AG04449 (cell line): Measurements from ENCODE around the gene PRKAR1B.

Experiments used
- CTCF ChIA-PET: fragments of 350-600 bp; formaldehyde crosslinking; extraction: SDS; loops from one replicate; lab custom pipeline; 2021; ENCODE audit warnings: antibody characterized with exemption; lab: Yijun Ruan, JAX
- POLR2A ChIA-PET: fragments of 400-600, 350-600 bp; formaldehyde crosslinking; extraction: SDS; loops from one replicate; lab custom pipeline; 2020; ENCODE audit warnings: antibody characterized with exemption, inconsistent platforms; lab: Yijun Ruan, JAX
- DNase-seq: peaks from one replicate; pipeline ENCODE4 v3.0.0-alpha.2; 2010; ENCODE audit warnings: low read depth, low spot score
- H3K4me3 ChIP-seq: 2 replicates; pipeline ENCODE4 v1.5.1; 2011; ENCODE audit warnings: low read depth, mild to moderate bottlenecking, control low read depth, low read length
- TF ChIP-seq, protein P1 (sequence below): IDR thresholded peaks from one replicate; pipeline ENCODE4 v1.5.1; 2011; ENCODE audit warnings: mild to moderate bottlenecking, moderate library complexity, low read length, control low read depth, inconsistent platforms; ENCODE audit not compliant: insufficient read depth; ENCODE audit errors: missing control alignments

Gene PRKAR1B

DNA sequence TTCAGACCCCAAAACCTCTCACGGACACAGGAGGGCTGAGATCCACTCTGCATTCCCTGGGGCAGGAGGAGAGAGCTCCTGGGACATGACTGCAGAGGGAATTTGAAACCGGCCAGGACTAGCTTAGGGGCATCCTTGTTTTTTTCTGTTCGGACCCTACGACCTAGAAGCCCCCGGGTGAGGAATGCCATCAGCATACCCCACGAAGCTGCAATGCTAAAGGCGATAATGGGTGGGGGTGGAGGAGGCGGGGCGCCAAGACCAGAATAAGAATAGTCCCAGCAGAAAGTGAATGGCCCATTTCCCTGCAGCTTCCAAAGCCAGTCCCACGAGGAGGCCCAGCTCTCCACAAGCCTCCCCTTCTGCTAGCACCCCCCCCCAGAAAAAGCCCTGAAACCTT, 211.5 kb downstream of the PRKAR1B start:
- DNase-seq = no peak
- H3K4me3 ChIP-seq = no peak overlapping the region
- CTCF ChIA-PET = interaction anchor here (1.2 to 2.7 kb wide), 4 partner anchors 10 to 271 kb away, joined by 3 to 18 read pairs (median 6); no protein-coding TSS in a partner anchor
- POLR2A ChIA-PET = interaction anchor here (1.6 kb wide), 1 partner anchor 44 kb away, joined by 3 read pairs; no protein-coding TSS in a partner anchor
- TF ChIP-seq, protein P1, sequence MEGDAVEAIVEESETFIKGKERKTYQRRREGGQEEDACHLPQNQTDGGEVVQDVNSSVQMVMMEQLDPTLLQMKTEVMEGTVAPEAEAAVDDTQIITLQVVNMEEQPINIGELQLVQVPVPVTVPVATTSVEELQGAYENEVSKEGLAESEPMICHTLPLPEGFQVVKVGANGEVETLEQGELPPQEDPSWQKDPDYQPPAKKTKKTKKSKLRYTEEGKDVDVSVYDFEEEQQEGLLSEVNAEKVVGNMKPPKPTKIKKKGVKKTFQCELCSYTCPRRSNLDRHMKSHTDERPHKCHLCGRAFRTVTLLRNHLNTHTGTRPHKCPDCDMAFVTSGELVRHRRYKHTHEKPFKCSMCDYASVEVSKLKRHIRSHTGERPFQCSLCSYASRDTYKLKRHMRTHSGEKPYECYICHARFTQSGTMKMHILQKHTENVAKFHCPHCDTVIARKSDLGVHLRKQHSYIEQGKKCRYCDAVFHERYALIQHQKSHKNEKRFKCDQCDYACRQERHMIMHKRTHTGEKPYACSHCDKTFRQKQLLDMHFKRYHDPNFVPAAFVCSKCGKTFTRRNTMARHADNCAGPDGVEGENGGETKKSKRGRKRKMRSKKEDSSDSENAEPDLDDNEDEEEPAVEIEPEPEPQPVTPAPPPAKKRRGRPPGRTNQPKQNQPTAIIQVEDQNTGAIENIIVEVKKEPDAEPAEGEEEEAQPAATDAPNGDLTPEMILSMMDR = no peak

DNA sequence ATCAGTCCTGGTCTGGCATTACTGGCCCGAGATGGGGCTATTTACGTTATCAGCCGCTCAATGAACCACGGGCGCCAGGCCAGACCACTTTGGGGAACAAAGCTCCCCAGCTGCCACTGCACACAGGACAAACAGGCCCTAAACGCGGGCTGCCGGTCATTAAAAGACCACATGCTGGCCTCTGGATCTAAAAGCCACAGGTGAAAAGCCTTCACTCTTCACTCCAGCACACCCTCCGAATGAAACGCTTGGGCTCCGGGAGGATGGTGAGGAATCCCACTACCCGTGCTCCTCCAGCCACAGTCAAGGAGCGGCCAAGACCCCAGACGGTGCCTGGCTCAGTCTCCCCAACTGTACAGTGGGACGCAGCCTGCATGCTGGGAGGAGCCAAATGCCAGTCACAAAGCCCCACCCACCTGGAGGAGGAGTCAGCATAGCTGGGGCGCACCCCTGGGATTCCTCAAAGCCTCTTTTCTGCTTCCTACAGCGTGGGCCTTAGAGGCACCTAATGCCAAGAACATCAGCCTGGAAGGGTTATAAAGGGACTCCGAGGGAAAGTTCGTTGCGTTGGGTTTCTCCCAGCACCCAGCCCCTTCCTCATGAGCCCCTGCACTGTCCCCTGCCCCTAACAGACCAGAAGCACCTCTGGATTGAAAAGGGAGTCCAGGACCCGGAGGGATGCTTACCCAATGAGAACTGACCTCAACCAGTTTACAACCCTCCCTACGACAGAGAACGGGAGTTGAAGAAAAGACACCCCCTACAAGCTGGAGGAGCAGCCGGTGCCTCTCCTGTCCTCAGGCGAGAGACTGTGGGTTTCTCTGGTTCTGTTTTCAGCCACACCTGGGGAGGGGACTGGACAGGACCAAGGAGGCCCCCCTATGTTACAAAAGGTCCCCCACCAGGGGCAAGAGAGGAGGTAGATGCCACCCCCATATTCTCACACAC, 212.2 kb downstream of the PRKAR1B start:
- ChIA-PET CTCF (interaction anchor here (1.2 to 2.7 kb wide), 4 partner anchors 9 to 271 kb away, joined by 3 to 18 read pairs (median 6); no protein-coding TSS in a partner anchor), POLR2A (no interaction called here)
- TF ChIP-seq, protein P1 = no peak
- DNase-seq = no peak
- H3K4me3 ChIP-seq = no peak overlapping the region

DNA sequence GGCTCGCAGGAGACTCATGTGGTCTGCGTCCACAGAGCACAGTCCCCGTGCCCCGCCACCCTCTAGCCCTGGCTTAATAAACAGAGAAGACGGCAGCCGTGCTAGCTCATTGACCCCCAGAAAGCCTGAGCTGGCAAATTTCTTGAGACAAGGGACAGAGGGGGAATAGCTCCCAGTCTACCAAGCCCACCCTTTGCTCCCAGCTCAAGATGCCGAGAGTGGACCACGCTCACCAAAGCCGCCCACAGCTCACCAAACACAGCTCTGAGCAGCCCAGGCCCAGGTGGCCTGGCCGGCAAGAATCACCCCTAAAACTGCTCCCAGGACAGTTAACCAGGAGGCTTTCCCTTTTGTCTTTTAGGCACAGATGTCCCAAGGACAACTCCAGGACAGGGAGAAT, 212.8 kb downstream of the PRKAR1B start:
- ChIA-PET POLR2A (no interaction called here), CTCF (interaction anchor here (2.0 to 2.7 kb wide), 2 partner anchors 182 to 193 kb away, joined by 6 to 18 read pairs; no protein-coding TSS in a partner anchor)
- DNase-seq = no peak
- no peak overlapping the region for H3K4me3 ChIP-seq
- TF ChIP-seq, protein P1 = no peak

DNA sequence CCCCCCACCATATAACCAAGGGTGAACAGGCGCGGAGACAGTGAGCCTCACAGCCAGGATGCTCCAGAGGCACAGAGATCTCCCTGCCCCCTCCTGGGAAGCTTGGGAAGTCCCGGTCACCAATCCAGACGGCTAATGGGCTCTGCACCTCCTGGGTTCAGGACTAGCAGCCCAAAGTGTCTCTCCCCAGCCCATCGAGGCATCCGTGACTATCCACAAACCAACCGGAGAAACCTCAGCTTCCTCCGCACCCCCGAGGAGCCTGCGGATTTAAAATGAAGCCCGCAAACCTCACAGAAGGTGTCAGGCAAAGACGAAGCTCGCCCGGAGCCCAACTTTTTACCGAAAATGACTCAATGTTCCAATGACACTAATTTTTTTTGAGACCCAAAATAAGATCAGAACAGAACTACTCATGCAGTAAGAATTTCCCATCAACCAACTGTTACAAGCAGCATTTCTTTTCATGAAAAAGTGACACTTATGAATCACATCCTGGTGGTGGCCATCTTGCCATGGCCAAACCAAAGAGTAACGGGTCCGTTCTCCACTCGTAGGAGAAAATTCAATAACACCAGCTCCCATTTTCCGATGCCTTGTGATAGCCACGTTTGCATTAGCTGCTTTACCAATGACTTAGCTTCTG, 213.4 kb downstream of the PRKAR1B start:
- H3K4me3 ChIP-seq = no peak overlapping the region
- ChIA-PET POLR2A (no interaction called here), CTCF (interaction anchor here (2.0 to 2.7 kb wide), 2 partner anchors 181 to 192 kb away, joined by 6 to 18 read pairs; no protein-coding TSS in a partner anchor)
- no peak for DNase-seq
- TF ChIP-seq, protein P1 = no peak

DNA sequence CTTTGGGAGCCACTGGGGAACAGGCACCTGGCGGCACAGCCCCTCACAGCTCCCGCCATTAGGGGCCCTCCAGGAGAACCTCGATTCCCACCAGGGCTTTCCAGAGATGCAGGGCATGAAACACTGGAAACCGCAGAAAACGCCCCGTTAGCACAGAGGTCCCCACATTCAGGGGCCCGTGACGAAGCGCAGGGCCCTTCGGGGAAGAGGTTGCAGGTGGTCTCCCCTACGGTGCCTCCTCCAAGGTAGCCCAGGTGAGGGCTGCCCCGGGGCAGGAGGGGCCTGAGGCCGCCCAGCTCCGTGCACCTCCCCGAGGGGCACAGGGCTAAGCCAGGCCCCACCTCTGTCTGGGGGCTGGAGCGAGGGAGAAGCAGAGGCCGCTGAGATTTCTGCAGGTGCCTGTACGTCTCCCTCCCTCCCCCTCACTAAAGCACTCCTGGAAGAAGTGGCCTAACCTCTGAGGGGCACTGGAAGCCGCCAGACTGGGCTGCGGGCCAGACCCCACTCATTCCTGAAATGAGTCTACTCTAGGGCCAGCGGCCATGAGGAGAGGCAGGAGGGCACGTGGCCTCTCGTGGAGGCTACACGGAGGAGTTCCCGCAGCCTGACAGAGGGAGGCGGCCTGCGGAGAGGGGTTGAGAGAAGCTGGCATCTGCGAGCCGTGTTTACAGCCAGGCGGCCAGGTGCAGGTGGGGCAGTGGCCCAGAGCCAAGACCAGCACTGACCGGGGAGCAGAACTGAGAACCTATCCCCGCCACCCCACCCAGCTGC, 214.4 kb downstream of the PRKAR1B start:
- CTCF ChIA-PET = interaction anchor here (1.9 kb wide), 1 partner anchor 11 kb away, joined by 5 read pairs; no protein-coding TSS in a partner anchor
- no peak for DNase-seq
- TF ChIP-seq, protein P1 = no peak
- H3K4me3 ChIP-seq = no peak overlapping the region
- POLR2A ChIA-PET = no interaction called here
